PFSK-1 (cell line): ENCODE results near the gene AUTS2.

Source experiments
- FOXP2 ChIP-seq: optimal IDR thresholded peaks from 2 replicates; pipeline ENCODE3; 2011; ENCODE audit warnings: borderline replicate concordance, control low read depth, inconsistent platforms; ENCODE audit not compliant: insufficient read depth; ENCODE audit errors: extremely low read length, extremely low read depth
- POLR2AphosphoS5 ChIP-seq: IDR thresholded peaks from 2 replicates; pipeline ENCODE4 v1.6.1; 2012; ENCODE audit warnings: low read depth, mild to moderate bottlenecking, control low read depth, low read length, moderate library complexity
- REST ChIP-seq, 2 experiments: IDR thresholded peaks; 2 replicates each; pipeline versions ENCODE4 v1.6.1 to v1.8.0; 2011 to 2012; ENCODE audit warnings: low read depth in 2 of 2, low read length in 2 of 2, control low read depth in 1 of 2, inconsistent platforms in 1 of 2, mild to moderate bottlenecking in 1 of 2, moderate library complexity in 1 of 2; ENCODE audit not compliant: insufficient read depth in 1 of 2
- SIN3A ChIP-seq: IDR thresholded peaks from 2 replicates; pipeline ENCODE4 v1.6.1; 2012; ENCODE audit warnings: mild to moderate bottlenecking, low read length, moderate library complexity, borderline replicate concordance; ENCODE audit not compliant: insufficient read depth
- TAF1 ChIP-seq: IDR thresholded peaks from 2 replicates; pipeline ENCODE4 v1.6.1; 2012; ENCODE audit warnings: low read length, control low read depth, borderline replicate concordance; ENCODE audit not compliant: insufficient read depth

AUTS2 gene

GRCh38 chr7:70764701-70765208 is 1166.5 kb downstream of the AUTS2 start:
- TF ChIP-seq POLR2AphosphoS5 (no peak), TAF1 (no peak), FOXP2 (no peak), SIN3A (no peak), REST (IDR thresholded peaks at IDR 0.05; ENCODE audit: insufficient read depth in 1 of 2, low read depth in 2 of 2, low read length in 2 of 2) (no peak)

DNA sequence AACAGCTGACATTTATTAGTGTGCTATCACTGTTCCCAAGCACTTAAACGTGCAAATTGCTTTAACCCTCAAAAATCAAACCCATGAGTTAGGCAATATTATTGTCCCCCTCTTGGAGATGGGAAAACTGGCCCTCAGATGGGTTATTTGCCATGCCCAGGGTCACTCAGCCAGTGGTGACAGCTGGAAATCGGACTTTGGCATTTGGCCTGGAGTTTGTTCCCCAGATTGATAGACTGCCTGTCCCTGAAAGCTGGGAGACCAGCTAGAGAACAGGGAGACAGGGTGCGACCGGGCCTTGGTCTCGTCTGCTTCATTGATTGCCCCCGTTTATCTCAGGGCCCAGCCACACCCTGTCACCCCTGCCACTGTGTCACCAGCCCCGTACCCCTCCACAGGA is 1167.4 kb downstream of the AUTS2 start:
- no peak for TF ChIP-seq FOXP2
- TF ChIP-seq POLR2AphosphoS5, result no peak
- no peak for TF ChIP-seq SIN3A
- TF ChIP-seq TAF1, result no peak
- no peak for TF ChIP-seq REST (IDR thresholded peaks at IDR 0.05; ENCODE audit: insufficient read depth in 1 of 2, low read depth in 2 of 2, low read length in 2 of 2)

- no peak for TF ChIP-seq TAF1
- no peak for TF ChIP-seq POLR2AphosphoS5
- TF ChIP-seq FOXP2, result no peak
- no peak for TF ChIP-seq SIN3A
- TF ChIP-seq REST (IDR thresholded peaks at IDR 0.05; ENCODE audit: insufficient read depth in 1 of 2, low read depth in 2 of 2, low read length in 2 of 2), result no peak
Measured at GRCh38 chr7:70766109-70766508, 1167.8 kb downstream of the AUTS2 start.

GRCh38 chr7:70766694-70767093 is 1168.4 kb downstream of the AUTS2 start:
- no peak for TF ChIP-seq POLR2AphosphoS5
- TF ChIP-seq SIN3A, result no peak
- TF ChIP-seq REST (IDR thresholded peaks at IDR 0.05; ENCODE audit: insufficient read depth in 1 of 2, low read depth in 2 of 2, low read length in 2 of 2), result no peak
- no peak for TF ChIP-seq FOXP2
- TF ChIP-seq TAF1, result no peak

GRCh38 chr7:70770154-70770553 is 1171.9 kb downstream of the AUTS2 start:
- TF ChIP-seq FOXP2 (no peak), SIN3A (no peak), POLR2AphosphoS5 (no peak), TAF1 (no peak), REST (IDR thresholded peaks at IDR 0.05; ENCODE audit: insufficient read depth in 1 of 2, low read depth in 2 of 2, low read length in 2 of 2) (no peak)
